ENCODE results near the gene METRNL. TPM values are rescaled to one million over a fixed set of nuclear protein-coding genes. Genes with fewer than 3 reads are reported as not detected.
"Not testable (repeated sequence)": the region's sequence is repeated elsewhere in the genome, so short reads cannot be mapped to it uniquely, and the experiment has no call there.

The METRNL gene
- total RNA-seq, 1 donor: 47.1 TPM

DNA sequence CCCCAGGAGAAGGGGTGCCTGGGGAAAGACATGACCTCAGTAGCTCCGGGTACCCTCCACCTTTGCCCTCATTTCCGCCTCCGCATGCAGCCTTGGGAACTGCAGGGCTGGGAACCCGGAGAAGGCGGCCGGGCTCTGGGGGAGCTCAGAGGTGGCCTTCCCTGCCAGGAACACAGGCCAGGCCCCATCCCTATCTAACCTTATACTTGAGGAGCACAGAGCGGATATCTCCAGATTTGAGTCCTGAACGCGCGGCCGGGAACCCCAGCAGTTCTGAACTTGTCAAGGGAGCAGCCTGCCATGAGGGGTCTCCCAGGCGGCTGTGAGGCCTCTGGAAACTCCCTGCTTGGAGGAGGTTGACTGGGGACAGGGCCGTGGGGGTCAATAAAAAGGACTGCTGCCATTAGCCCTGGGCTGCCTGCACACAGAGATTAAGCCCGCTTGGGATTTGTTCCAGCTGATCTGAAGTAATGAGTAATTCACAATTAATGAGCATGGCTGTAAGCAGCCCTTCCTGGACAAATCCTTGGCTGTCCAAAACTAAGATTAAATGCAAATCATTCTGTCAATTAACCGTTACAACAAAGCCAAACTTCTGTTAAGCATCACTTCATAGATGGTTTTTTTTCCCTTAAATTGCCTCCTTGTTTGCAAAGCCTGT, 26.3 kb upstream of the METRNL start:
- TF ChIP-seq, protein P1, sequence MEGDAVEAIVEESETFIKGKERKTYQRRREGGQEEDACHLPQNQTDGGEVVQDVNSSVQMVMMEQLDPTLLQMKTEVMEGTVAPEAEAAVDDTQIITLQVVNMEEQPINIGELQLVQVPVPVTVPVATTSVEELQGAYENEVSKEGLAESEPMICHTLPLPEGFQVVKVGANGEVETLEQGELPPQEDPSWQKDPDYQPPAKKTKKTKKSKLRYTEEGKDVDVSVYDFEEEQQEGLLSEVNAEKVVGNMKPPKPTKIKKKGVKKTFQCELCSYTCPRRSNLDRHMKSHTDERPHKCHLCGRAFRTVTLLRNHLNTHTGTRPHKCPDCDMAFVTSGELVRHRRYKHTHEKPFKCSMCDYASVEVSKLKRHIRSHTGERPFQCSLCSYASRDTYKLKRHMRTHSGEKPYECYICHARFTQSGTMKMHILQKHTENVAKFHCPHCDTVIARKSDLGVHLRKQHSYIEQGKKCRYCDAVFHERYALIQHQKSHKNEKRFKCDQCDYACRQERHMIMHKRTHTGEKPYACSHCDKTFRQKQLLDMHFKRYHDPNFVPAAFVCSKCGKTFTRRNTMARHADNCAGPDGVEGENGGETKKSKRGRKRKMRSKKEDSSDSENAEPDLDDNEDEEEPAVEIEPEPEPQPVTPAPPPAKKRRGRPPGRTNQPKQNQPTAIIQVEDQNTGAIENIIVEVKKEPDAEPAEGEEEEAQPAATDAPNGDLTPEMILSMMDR (IDR thresholded peaks at IDR 0.05; ENCODE audit: insufficient read depth, low read depth, low read length): no peak

DNA sequence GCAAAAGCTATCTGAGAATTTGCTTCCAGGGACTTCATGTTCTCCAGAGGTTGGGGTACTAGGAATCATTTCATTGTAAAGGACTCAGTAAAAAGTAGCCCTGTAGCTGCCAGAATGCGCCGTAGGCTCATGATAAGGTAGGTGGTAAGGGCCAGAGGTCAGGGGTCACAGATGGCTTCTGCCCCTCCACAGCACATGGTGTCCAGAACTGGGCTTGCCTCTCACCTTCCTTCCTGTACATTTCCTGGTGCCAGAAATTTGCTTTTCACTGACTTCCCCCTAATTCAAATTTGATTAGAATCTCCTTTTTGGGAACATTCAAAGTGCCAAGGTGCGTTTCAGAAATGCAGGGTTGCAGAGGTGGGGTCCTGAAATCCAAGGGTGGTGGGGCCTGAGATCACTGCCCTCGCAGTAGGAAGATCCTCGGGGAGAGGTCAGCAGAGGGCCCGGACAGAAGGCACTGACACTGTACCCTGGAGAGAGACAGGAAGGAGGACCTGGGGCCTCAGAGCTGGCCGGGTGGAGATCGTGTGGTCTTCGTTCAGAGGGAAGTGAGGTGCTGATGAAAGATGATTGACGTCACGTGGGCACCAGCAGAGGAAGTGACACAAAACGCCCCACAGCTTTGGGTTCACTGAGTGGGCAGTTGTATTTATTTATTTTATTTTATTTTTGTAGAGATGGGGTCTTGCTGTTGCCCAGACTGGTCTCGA, 25.5 kb upstream of the METRNL start:
- H3K4me3 ChIP-seq (ENCODE audit: low read depth, low read length): no peak overlapping the region
- no peak for DNase-seq (ENCODE audit: low read depth)
- TF ChIP-seq, protein P1 (IDR thresholded peaks at IDR 0.05; ENCODE audit: insufficient read depth, low read depth, low read length): no peak

More for the DNA sequence above, 26.3 kb upstream of the METRNL start:
- H3K4me3 ChIP-seq (ENCODE audit: low read depth, low read length): no peak overlapping the region
- no peak for DNase-seq (ENCODE audit: low read depth)

DNA sequence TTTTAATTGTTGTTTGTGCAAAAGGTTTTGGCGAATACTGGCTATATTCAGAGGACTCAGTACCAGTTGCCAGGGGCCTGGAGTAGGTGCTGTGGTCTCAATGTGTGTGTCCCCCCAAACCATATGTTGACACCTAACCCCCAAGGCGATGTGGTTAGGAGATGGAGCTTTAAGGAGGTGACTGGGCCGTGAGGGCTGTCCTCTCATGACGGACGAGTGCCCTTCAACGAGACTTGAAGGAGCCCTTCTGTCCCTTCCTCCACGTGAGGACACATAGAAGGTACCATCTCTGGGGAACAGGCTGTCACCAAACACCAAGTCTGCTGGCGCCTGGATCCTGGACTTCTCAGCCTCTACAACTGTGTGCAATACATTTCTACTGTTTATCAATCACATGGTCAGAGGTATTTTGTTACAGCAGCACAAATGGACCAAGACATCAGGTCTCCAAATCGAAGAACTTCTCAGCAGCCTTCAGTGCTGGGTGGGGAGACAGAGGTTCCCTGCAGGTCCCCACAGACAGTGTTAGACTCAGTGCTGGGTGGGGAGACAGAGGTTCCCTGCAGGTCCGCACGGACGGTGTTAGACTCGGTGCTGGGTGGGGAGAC, 24.8 kb upstream of the METRNL start:
- no peak for DNase-seq (ENCODE audit: low read depth)
- TF ChIP-seq, protein P1 (IDR thresholded peaks at IDR 0.05; ENCODE audit: insufficient read depth, low read depth, low read length): no peak
- H3K4me3 ChIP-seq (ENCODE audit: low read depth, low read length): no peak overlapping the region

DNA sequence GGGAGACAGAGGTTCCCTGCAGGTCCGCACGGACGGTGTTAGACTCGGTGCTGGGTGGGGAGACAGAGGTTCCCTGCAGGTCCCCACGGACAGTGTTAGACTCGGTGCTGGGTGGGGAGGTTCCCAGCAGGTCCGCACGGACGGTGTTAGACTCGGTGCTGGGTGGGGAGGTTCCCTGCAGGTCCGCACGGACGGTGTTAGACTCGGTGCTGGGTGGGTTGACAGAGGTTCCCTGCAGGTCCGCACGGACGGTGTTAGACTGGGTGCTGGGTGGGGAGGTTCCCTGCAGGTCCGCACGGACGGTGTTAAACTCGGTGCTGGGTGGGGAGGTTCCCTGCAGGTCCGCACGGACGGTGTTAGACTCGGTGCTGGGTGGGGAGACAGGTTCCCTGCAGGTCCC, 24.2 kb upstream of the METRNL start:
- not testable (repeated sequence) for DNase-seq (ENCODE audit: low read depth); H3K4me3 ChIP-seq (ENCODE audit: low read depth, low read length)

DNA sequence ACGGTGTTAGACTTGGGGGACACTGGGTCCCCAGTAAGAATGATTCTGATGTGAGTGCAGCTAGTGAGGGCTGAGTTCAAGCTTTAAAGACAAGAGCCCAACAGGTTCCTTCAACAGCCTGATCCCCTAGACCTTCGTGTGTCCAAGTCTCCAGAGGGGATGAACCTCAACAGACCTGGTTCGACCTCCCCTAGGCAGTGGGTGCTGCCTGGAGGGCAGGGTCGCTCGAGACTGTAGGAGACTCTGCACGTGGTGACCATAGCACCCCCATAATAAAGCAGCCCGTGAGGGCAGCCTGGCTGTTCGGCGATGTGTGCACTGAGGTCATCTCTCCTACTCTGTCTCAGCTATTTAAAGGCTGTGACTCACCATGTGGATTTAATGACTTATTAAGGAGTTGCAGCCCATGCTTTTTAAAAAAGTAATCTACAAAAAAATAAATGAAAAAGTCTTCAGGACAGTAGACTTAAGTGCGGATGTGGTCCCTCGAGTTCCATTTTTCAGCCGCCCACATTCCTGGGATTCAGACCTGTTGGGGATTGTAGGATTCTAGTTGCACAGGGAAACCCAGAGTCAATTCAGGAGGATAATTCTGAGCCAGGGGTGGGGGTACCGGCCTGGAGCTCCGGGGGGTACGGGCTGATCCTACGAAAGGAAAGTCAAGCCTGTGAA, 23.4 kb upstream of the METRNL start:
- peak; percentile 84 for DNase-seq (ENCODE audit: low read depth)
- H3K4me3 ChIP-seq (ENCODE audit: low read depth, low read length): no peak overlapping the region

DNA sequence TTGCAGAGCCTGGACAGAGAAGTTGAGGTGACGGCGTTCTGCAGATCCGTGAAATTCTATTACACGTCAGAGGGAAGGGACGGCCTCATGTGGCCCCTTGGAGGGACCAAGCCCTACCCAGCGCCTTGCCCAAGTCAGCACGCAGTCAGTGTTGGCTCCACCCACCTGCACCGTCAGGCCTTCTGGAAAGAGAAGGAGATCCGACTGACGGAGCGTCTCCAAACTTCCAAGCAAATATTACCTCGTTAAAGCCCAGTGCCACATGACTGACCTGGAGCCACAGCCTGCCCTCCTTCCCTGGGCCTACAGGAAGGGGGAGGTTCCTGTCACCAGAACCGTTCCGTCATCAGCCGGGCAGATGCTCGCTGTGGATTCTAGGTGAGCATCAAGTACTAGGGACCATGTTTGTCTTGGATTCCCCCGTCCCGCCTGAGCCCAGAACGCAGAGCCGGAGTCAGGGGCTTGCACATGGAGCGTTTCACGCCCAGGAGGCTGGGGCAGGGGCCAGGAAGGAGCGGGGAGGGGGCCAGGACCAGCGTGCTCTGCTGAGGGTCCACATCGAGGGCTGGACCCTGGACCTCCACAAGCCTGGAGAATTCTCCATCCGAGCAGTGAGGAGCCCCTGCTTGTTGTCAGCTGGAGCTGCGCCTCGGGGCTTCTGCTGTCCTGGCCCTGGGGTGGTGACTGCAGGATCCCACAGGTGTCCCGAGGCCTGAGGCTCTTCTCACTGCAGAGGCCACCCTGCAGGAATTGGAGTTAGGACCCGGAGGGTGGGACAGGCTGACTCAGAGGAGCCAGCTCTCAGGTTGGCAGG, 22.6 kb upstream of the METRNL start:
- DNase-seq (ENCODE audit: low read depth): peak; percentile 27
- no peak overlapping the region for H3K4me3 ChIP-seq (ENCODE audit: low read depth, low read length)
- TF ChIP-seq, protein P1 (IDR thresholded peaks at IDR 0.05; ENCODE audit: insufficient read depth, low read depth, low read length): no peak

More for the DNA sequence above, 23.4 kb upstream of the METRNL start:
- TF ChIP-seq, protein P1 (IDR thresholded peaks at IDR 0.05; ENCODE audit: insufficient read depth, low read depth, low read length): no peak
